Measurements from ENCODE around the gene TPP1. TPM values are rescaled to one million over a fixed set of nuclear protein-coding genes. Genes with fewer than 3 reads are reported as not detected.

The TPP1 gene
- total and polyA plus RNA-seq, 2 donors (not counting 1 experiment from before 2014, with no cell fraction given), result 127 to 136 TPM

- peak; percentile 93 to 96 for DNase-seq (ENCODE audit: low read depth in 2 of 2)
- Histone ChIP-seq H3K27me3 (ENCODE audit: control insufficient read depth, insufficient read depth, low read length) (no peaks in the 10 kb centered on the region), H3K79me2 (ENCODE audit: control insufficient read depth, insufficient read depth, low read length) (peaks cover 89% of the 10 kb centered on the region), H3K9me3 (ENCODE audit: control insufficient read depth, insufficient read depth, low read depth, low read length) (no peaks in the 10 kb centered on the region), H2AFZ (ENCODE audit: low read length) (no peak overlapping the region), H3K4me2 (ENCODE audit: extremely low read depth, insufficient read depth, low read length) (peak overlapping the region; percentile 83), H4K20me1 (ENCODE audit: control insufficient read depth, extremely low read depth, insufficient read depth, low read length) (no peaks in the 10 kb centered on the region), H3K4me1 (ENCODE audit: control insufficient read depth, extremely low read depth, insufficient read depth, low read length) (peaks cover 26% of the 10 kb centered on the region), H3K4me3 (replicated peaks in 1 of 4; ENCODE audit: control extremely low read depth in 1 of 4, insufficient read depth in 1 of 4, low read depth in 3 of 4, low read length in 4 of 4) (peak overlapping the region; percentile 14 to 91 (median 62)), H3K9ac (ENCODE audit: insufficient read depth, low read length) (peak overlapping the region; percentile 48), H3K36me3 (ENCODE audit: control insufficient read depth, insufficient read depth, low read length) (peaks cover 26% of the 10 kb centered on the region), H3K27ac (ENCODE audit: insufficient read depth, low read length) (peak overlapping the region; percentile 85)
- TF ChIP-seq CTCF (conservative IDR thresholded peaks at IDR 0.05 in 1 of 2, IDR thresholded peaks at IDR 0.05 in 1 of 2; ENCODE audit: low read depth in 1 of 2, low read length in 2 of 2) (no peak), EZH2 (IDR thresholded peaks at IDR 0.05; ENCODE audit: low read length, missing control alignments) (no peak)
Observed at GRCh38 chr11:6606471-6607189, 12.6 kb downstream of the TPP1 start.

GRCh38 chr11:6604790-6605189 lies 14.4 kb downstream of the TPP1 start:
- Histone ChIP-seq H3K4me1 (ENCODE audit: control insufficient read depth, extremely low read depth, insufficient read depth, low read length) (peaks cover 20% of the 10 kb centered on the region), H3K9ac (ENCODE audit: insufficient read depth, low read length) (no peak overlapping the region), H3K9me3 (ENCODE audit: control insufficient read depth, insufficient read depth, low read depth, low read length) (no peaks in the 10 kb centered on the region), H4K20me1 (ENCODE audit: control insufficient read depth, extremely low read depth, insufficient read depth, low read length) (no peaks in the 10 kb centered on the region), H3K36me3 (ENCODE audit: control insufficient read depth, insufficient read depth, low read length) (peaks cover 27% of the 10 kb centered on the region), H3K27ac (ENCODE audit: insufficient read depth, low read length) (peak overlapping the region; percentile 92), H3K4me3 (replicated peaks in 1 of 4; ENCODE audit: control extremely low read depth in 1 of 4, insufficient read depth in 1 of 4, low read depth in 3 of 4, low read length in 4 of 4) (peak overlapping the region; percentile 84 to 97 (median 90)), H3K79me2 (ENCODE audit: control insufficient read depth, insufficient read depth, low read length) (peaks cover 86% of the 10 kb centered on the region), H3K4me2 (ENCODE audit: extremely low read depth, insufficient read depth, low read length) (peak overlapping the region; percentile 89), H2AFZ (ENCODE audit: low read length) (no peak overlapping the region), H3K27me3 (ENCODE audit: control insufficient read depth, insufficient read depth, low read length) (no peaks in the 10 kb centered on the region)
- no peak for DNase-seq (ENCODE audit: low read depth in 2 of 2)
- no peak for TF ChIP-seq EZH2 (IDR thresholded peaks at IDR 0.05; ENCODE audit: low read length, missing control alignments)
- TF ChIP-seq CTCF (conservative IDR thresholded peaks at IDR 0.05 in 1 of 2, IDR thresholded peaks at IDR 0.05 in 1 of 2; ENCODE audit: low read depth in 1 of 2, low read length in 2 of 2), result no peak

GRCh38 chr11:6604081-6604626 lies 15.1 kb downstream of the TPP1 start:
- Histone ChIP-seq H3K27ac (ENCODE audit: insufficient read depth, low read length) (peak overlapping the region; percentile 92), H3K4me2 (ENCODE audit: extremely low read depth, insufficient read depth, low read length) (peak overlapping the region; percentile 89), H3K9me3 (ENCODE audit: control insufficient read depth, insufficient read depth, low read depth, low read length) (no peaks in the 10 kb centered on the region), H3K9ac (ENCODE audit: insufficient read depth, low read length) (peak overlapping the region; percentile 79), H3K4me1 (ENCODE audit: control insufficient read depth, extremely low read depth, insufficient read depth, low read length) (peaks cover 20% of the 10 kb centered on the region), H3K79me2 (ENCODE audit: control insufficient read depth, insufficient read depth, low read length) (peaks cover 80% of the 10 kb centered on the region), H3K36me3 (ENCODE audit: control insufficient read depth, insufficient read depth, low read length) (peaks cover 25% of the 10 kb centered on the region), H2AFZ (ENCODE audit: low read length) (peak overlapping the region; percentile 34), H3K4me3 (replicated peaks in 1 of 4; ENCODE audit: control extremely low read depth in 1 of 4, insufficient read depth in 1 of 4, low read depth in 3 of 4, low read length in 4 of 4) (peak overlapping the region; percentile 84 to 97 (median 90)), H4K20me1 (ENCODE audit: control insufficient read depth, extremely low read depth, insufficient read depth, low read length) (no peaks in the 10 kb centered on the region), H3K27me3 (ENCODE audit: control insufficient read depth, insufficient read depth, low read length) (no peaks in the 10 kb centered on the region)
- no peak for TF ChIP-seq EZH2 (IDR thresholded peaks at IDR 0.05; ENCODE audit: low read length, missing control alignments)
- peak; percentile 21 to 37 for TF ChIP-seq CTCF (conservative IDR thresholded peaks at IDR 0.05 in 1 of 2, IDR thresholded peaks at IDR 0.05 in 1 of 2; ENCODE audit: low read depth in 1 of 2, low read length in 2 of 2)
- peak; percentile 64 to 73 for DNase-seq (ENCODE audit: low read depth in 2 of 2)
